ENCODE measurements around the gene TAF9B.
"Not testable (repeated sequence)": the region's sequence is repeated elsewhere in the genome, so short reads cannot be mapped to it uniquely, and the experiment has no call there.

The TAF9B gene, protein sequence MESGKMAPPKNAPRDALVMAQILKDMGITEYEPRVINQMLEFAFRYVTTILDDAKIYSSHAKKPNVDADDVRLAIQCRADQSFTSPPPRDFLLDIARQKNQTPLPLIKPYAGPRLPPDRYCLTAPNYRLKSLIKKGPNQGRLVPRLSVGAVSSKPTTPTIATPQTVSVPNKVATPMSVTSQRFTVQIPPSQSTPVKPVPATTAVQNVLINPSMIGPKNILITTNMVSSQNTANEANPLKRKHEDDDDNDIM

DNA sequence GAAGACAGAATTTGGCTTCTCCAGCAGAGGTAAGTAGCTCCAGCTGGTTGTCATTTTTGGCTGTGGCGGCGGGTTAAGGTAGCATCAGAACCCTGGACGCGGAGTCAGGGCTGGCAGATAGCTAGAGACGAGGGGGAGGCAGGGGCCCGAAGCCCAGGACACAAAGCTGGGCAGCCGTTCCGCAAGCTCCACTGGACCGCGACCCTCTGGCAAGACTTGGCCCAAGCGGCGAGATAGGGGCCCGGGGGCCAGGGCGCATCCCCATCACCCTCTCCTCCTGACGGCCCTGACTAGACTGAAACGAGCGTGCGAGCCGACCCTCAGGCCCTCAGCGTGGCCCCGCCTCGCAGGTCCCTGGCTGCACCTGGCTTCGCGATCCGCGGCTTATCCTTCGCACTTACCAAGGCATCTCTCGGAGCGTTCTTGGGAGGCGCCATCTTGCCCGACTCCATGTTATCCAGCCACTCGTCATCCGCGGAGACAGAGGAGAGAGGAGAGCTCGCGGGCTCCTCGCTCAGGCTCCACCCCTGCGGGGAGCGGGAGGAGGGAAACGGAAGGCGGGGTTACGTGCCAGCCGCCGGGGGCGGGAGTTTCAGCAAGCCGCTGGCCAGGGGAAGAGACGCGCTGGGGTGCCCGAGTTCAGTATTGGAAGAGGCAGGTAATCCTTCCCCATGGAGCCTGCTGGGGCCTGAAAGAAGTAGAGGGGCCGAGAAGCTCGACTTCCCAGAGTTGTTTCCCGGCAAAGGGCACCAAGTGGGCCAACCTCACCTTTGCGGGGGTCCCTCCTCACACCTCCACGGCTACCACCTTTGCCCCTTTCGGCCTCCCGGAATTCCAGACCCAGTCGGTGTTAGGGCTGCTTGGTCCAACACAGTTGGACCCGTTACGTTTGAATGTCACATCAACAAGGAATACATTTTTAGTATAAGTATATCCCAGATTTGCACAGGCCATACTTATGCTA, at the start of gene TAF9B:
Gene TAF9B (minus strand): TSS at position 491 of the 964 bp plus-strand sequence. CDS start 39 bp downstream, at position 452.
- peak; percentile 86 for DNase-seq (ENCODE audit: low spot score)

DNA sequence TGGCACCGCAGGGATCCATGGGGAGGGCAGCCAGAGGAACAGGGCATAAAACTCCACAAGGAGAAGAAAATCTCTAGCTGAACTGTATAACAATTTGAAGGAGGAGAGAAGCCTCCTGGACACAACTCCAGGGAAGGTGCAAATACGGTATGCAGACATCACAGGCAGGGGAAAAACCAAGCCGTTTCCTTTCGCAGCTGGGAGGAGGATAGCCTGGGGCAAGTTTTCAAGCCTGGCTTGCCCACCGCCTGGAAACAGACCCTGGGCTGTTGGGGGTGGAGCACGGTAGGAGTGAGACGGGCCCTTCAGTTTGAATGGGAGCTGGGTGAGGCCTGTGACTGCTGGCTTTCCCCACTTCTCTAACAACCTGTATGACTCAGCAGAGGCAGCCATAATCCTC, 43.4 kb upstream of the TAF9B start:
- no peak for DNase-seq (ENCODE audit: low spot score)

DNA sequence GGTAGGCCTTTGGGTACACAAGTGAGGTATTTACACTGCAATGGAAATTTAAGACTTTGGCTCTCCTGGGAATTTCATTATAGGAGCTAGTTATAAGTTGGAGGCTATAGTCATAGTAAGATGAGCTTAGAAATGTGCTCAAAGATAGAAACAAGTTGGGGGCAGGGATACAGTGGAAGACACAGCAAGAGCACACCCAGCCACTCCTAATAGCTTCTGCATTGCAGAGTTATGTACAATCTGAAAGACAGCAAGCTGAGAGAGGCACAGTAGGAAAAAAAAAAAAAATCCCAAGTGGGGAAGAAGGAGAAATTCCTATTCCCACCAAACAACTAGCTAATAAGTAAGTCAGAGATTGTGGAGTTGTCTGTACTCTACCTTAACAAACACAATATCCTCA, 41.9 kb upstream of the TAF9B start:
- no peak for DNase-seq (ENCODE audit: low spot score)

- no peak for DNase-seq (ENCODE audit: low spot score)
Measured at GRCh38 chrX:78168065-78168464, 28.6 kb upstream of the TAF9B start.

- no peak for DNase-seq (ENCODE audit: low spot score)
Measured at GRCh38 chrX:78165425-78165824, 26.0 kb upstream of the TAF9B start.

DNA sequence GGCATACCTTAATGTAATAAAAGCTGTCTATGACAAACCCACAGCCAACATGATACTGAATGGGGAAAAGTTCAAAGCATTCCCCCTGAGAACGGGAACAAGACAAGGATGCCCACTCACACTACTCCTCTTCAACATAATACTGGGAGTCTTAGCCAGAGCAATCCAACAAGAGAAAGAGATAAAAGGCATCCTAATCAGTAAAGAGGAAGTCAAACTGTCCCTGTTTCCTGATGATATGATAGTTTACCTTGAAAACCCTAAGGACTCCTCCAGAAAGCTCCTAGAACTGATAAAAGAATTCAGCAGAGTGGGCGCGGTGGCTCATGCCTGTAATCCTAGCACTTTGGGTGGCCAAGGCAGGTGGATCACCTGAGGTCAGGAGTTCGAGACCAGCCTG, 23.7 kb upstream of the TAF9B start:
- DNase-seq (ENCODE audit: low spot score), result not testable (repeated sequence)

DNA sequence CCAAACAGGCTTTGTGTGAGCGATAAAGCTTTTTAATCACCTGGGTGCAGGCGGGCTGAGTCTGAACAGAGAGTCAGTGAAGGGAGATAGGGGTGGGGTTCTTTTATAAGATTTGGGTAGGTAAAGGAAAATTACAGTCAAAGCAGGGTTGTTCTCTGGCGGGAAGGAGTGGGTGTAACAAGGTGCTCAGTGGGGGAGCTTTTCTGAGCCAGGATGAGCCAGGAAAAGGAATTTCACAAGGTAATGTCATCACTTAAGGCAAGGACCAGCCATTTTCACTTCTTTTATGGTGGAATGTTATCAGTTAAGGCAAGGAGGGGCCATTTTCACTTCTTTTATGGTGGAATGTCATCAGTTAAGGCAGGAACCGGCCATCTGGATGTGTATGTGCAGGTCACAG, 21.3 kb upstream of the TAF9B start:
- DNase-seq (ENCODE audit: low spot score), result not testable (repeated sequence)

DNA sequence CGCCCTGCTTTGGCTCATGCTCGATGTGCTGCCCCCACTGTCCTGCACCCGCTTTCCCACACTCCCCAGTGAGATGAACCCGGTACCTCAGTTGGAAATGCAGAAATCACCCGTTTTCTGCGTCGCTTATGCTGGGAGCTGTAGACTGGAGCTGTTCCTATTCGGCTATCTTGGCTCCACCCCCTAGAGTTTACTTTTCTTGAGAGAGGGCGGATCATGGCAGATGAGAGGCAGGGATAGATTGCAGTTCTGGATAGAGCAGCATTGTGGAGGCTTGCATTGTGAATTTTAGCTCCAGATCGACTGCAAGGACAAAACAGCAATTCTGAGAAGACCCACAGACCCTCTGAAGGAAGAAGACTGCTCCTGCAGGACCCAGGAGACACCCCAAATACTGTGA, 18.4 kb upstream of the TAF9B start:
- DNase-seq (ENCODE audit: low spot score), result not testable (repeated sequence)

- not testable (repeated sequence) for DNase-seq (ENCODE audit: low spot score)
Measured at GRCh38 chrX:78157373-78157772, 17.9 kb upstream of the TAF9B start.

GRCh38 chrX:78147002-78147540, 7.6 kb upstream of the TAF9B start:
- not testable (repeated sequence) for DNase-seq (ENCODE audit: low spot score)

- no peak for DNase-seq (ENCODE audit: low spot score)
Measured at GRCh38 chrX:78140206-78140605, 756 bp upstream of the TAF9B start.

DNA sequence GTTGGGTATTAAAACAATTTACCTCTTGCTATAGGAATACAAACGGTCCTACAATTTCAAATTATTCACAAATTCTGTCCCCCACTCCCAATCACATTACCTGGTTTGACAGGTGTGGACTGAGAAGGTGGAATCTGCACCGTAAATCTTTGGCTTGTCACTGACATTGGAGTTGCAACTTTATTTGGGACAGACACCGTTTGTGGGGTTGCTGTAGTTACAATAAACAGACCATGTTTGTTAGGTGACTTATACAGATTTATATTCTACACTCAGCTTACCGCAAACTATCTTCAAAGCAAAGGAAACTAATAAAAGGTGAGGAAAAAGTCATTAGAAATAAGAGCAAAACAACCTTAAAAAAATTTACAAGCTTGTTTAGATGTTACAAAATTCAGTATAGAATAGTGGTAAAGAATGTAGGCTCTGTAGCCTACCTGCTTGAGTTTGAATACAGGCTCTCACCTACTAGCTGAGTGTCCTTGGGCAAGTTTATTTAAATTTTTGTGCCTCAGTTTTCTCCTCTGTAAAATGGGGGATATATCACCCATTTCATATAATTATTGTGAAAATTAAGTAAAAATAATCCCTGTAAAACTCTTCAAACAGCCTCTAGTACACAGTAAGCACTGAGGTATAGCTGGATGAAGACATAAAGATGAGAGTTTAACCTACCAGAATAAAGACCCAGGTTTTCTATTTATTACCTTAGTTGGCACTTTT, 6.1 kb downstream of the TAF9B start:
- DNase-seq (ENCODE audit: low spot score), result no peak

GRCh38 chrX:78131117-78131516, 8.3 kb downstream of the TAF9B start:
- DNase-seq (ENCODE audit: low spot score), result no peak

DNA sequence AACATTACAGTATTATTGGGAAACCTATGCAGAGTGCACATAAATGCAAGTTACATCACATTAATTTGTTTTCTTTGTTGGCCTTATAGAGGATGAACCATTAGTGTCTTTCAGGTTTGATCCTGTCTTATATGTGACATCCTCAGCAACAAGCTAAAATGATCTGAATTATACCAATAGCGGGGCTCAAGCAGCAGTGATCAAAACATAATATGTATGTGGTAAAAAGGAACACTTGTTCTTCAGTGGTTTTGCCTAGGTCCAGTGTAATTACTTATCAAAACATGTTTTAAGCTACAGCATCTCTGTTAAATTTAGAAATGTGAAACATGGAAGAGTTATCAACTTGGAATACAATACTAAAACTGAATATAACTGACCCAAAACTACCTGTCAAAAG, 9.1 kb downstream of the TAF9B start:
- no peak for DNase-seq (ENCODE audit: low spot score)

- no peak for DNase-seq (ENCODE audit: low spot score)
Measured at GRCh38 chrX:78129714-78130113, 9.7 kb downstream of the TAF9B start.

- DNase-seq (ENCODE audit: low spot score), result not testable (repeated sequence)
Measured at GRCh38 chrX:78125781-78126180, 13.7 kb downstream of the TAF9B start.

DNA sequence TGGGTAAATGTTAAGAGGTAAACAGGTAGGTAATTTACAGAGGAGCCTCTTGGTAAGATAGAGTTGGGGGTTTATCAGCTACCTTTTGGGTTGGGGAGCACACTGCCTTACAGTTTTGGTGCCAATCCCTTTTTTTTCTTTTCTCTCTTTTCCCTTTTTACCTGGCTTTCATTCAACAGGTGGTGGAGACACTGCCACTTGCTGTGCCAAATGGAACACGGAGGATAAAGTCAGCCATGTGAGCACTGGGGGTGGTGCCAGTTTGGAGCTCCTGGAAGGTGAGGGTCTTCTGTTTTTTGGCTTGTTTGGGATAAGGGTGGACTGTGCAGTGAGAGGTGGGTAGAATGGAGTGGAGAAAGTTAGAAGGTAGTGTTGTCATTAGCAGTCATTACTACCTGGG, 14.3 kb downstream of the TAF9B start:
- no peak for DNase-seq (ENCODE audit: low spot score)

DNA sequence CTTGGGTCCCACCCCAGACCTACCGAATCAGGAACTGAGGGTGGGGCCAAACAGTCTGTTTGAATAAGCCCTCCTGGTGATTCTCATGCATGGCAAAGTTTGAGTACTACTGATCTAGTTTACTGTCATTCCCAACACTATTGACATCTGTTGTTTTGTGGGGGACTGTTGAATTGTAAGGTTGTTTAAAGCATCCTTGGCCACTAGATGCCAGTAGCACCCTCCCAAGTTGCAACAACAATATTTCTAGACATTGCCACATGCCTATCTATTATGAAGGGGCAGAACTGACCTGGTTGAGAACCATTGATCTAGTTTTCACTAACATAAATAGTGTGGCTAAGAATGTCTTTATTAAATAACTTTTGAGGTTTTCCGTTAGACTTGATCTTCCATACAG, 15.1 kb downstream of the TAF9B start:
- no peak for DNase-seq (ENCODE audit: low spot score)

DNA sequence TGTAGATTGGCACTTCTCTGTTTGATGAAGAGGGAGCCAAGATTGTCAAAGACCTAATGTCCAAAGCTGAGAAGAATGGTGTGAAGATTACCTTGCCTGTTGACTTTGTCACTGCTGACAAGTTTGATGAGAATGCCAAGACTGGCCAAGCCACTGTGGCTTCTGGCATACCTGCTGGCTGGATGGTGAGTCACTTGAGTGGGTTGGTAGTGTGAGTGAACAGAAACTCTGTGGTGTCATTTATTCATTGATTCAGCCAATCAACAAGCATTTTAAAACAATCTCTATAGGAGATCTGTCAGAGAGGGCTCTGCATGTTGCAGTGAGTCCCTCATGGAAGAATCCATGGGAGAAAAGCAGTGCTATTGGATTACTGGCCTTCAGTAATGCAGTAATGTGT, 16.3 kb downstream of the TAF9B start:
- no peak for DNase-seq (ENCODE audit: low spot score)

- no peak for DNase-seq (ENCODE audit: low spot score)
Measured at GRCh38 chrX:78119521-78120227, 19.8 kb downstream of the TAF9B start.

- no peak for DNase-seq (ENCODE audit: low spot score)
Measured at GRCh38 chrX:78118628-78119027, 20.8 kb downstream of the TAF9B start.

GRCh38 chrX:78116766-78117165, 22.7 kb downstream of the TAF9B start:
- DNase-seq (ENCODE audit: low spot score), result no peak
